Uterus (tissue), 2 donors: ENCODE data around the gene C10orf90.

ENCODE experiments used
- CTCF ChIP-seq, 4 experiments: fragments of 200-600 bp in 2 of 4; fragments of 450-650 bp in 2 of 4; sonication (generic) in 2 of 4; IDR thresholded peaks; one replicate each; pipeline ENCODE4 v1.5.1; 2016 to 2019; ENCODE audit warnings: antibody characterized with exemption in 4 of 4, mild to moderate bottlenecking in 2 of 4, moderate library complexity in 1 of 4
- POLR2A ChIP-seq, 2 donors: fragments of 450-650 bp; IDR thresholded peaks; one replicate each; pipeline ENCODE4 v1.6.1; 2016; ENCODE audit warnings: antibody characterized with exemption in 2 of 2, mild to moderate bottlenecking in 1 of 2, moderate library complexity in 1 of 2

DNA sequence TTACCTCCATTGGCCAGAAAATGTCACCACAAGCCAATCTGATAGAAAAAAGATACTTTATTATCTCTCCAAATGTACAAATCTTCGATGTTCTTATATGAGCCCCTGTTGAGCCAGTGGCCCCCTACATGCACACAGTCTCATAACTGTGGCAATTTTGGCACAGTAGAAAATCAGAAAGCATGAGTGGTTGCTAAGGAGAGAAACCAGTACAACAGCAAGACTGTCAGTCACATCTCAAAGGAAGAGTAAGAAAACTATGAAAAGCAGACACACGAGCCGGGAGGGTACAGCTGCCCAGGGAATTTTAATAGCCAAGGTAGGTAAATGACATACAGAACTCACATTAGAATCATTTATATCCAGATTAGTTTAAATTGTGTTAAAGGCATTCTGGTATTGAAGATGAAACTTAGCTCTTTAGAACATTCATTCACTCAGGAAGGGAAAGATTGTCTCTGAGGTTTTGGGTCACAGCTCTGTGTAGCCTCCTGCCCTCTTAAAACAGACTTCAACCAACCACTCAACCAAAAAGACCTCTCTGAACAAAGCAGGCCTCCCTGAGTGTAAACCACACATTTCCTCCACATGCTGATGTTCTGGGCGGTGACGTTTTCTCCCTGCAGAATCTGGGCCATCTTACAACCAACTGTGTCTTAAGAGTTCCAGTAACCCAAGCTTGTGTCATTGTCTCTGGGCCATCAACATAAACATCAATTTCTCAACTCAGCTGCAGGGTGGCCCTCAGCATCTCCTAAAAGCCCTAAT, 201.4 kb downstream of the C10orf90 start:
- TF ChIP-seq CTCF (IDR thresholded peaks at IDR 0.05) (no peak), POLR2A (IDR thresholded peaks at IDR 0.05) (no peak)
